ENCODE data around the gene PUM1.
"Not testable (repeated sequence)": the region's sequence is repeated elsewhere in the genome, so short reads cannot be mapped to it uniquely, and the experiment has no call there.

PUM1 gene

GRCh38 chr1:31054349-31054748 lies 11.2 kb downstream of the PUM1 start:
- no peak for TF ChIP-seq CTCF (IDR thresholded peaks at IDR 0.05; ENCODE audit: control extremely low read depth, extremely low read depth, low read depth, missing control alignments)
- CTCF ChIA-PET: no interaction called here
- POLR2A ChIA-PET: interaction anchor here (0.6 to 1.1 kb wide), 4 partner anchors 13 to 1048 kb away, joined by 5 to 8 read pairs (median 7); no protein-coding TSS in a partner anchor
- no peak for DNase-seq (ENCODE audit: extremely low spot score)

DNA sequence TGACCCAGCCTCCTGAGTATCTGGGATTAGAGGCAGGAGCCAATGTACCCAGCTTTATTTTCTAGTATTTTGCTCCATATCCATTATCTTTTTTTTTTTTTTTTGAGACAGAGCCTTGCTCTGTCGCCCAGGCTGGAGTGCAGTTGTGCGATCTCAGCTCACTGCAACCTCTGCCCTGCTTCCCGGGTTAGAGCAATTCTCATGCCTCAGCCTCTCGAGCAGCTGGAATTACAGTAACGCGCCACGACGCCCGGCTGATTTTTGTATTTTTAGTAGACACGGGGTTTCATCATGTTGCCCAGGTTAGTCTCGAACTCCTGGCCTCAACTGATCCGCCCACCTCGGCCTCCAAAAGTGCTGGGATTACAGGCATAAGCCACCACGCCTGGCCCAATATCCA lies 12.9 kb downstream of the PUM1 start:
- CTCF ChIA-PET; DNase-seq (ENCODE audit: extremely low spot score): not testable (repeated sequence)
- POLR2A ChIA-PET: interaction anchor here (0.7 kb wide), 1 partner anchor 275 kb away, joined by 6 read pairs; no protein-coding TSS in a partner anchor

DNA sequence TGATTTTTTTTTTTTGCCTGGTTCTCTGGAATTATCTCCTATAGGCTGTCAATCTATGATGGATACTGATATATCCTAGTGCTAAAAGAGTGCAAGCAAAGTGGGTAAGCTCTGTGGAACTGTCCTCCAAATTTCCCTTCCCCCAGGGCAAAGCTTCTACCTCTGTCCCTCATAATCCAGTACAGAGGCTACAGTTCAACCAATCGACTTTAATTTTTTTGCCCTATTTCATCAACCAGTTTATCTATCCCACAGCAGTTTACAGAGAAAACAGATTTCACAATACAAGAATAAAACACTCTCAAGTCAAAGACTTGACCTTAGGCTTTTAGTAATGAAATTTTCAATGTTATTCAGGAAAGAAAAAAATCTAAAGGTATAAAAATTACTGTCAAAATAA lies 13.9 kb downstream of the PUM1 start:
- POLR2A ChIA-PET: interaction anchor here (0.7 kb wide), 1 partner anchor 20 kb away, joined by 6 read pairs; no protein-coding TSS in a partner anchor
- no peak for DNase-seq (ENCODE audit: extremely low spot score)
- TF ChIP-seq CTCF (IDR thresholded peaks at IDR 0.05; ENCODE audit: control extremely low read depth, extremely low read depth, low read depth, missing control alignments): no peak
- CTCF ChIA-PET: no interaction called here

- POLR2A ChIA-PET; DNase-seq (ENCODE audit: extremely low spot score); CTCF ChIA-PET: not testable (repeated sequence)
These were observed 18.0 kb downstream of the PUM1 start for GRCh38 chr1:31047507-31047906.

DNA sequence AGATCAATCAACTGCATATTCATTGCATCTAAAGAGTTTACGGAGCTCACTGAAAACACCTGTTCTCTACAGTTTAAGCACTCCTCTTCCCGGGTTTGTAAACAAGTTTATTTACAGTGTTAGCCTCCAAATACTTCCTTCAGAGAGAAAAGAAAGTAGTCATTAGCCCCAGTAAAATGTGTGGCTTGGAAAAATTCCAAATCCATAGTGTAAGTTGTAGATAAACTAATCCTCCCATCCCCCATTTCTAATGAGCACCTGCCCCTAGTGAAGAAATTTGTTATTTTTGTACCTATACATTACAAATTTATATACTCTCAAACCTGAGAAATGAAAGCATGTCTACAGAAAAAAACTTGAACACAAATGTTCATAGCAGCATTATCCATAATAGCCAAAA lies 21.9 kb downstream of the PUM1 start:
- DNase-seq (ENCODE audit: extremely low spot score): no peak
- ChIA-PET CTCF (no interaction called here), POLR2A (no interaction called here)
- TF ChIP-seq CTCF (IDR thresholded peaks at IDR 0.05; ENCODE audit: control extremely low read depth, extremely low read depth, low read depth, missing control alignments): no peak

DNA sequence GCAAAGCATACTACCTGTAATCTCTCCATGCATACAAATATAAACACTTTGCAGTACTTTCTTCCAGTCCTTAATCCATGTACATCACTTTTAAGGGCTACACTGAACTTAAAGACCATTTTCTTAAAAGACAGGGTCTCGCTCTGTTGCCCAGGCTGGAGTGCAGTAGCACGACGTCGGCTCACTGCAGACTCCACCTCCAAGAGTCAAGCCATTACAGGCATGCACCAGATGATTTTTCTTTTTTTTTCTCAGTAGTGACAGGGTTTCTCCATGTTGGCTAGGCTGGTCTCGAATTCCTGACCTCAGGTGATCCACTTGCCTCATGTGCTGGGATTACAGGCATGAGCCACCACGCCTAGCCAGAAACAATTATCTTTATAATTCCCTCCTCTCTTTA lies 22.9 kb downstream of the PUM1 start:
- CTCF ChIA-PET: no interaction called here
- TF ChIP-seq CTCF (IDR thresholded peaks at IDR 0.05; ENCODE audit: control extremely low read depth, extremely low read depth, low read depth, missing control alignments): no peak
- DNase-seq (ENCODE audit: extremely low spot score): no peak
- POLR2A ChIA-PET: no interaction called here

- DNase-seq (ENCODE audit: extremely low spot score): no peak
- ChIA-PET CTCF (interaction anchor here (1.0 to 2.2 kb wide), 4 partner anchors 10 to 20 kb away, joined by 3 to 6 read pairs (median 4); no protein-coding TSS in a partner anchor), POLR2A (interaction anchor here (0.6 kb wide), 1 partner anchor 13 kb away, joined by 8 read pairs; no protein-coding TSS in a partner anchor)
- TF ChIP-seq CTCF (IDR thresholded peaks at IDR 0.05; ENCODE audit: control extremely low read depth, extremely low read depth, low read depth, missing control alignments): no peak
These were observed 24.0 kb downstream of the PUM1 start for GRCh38 chr1:31041529-31041928.

DNA sequence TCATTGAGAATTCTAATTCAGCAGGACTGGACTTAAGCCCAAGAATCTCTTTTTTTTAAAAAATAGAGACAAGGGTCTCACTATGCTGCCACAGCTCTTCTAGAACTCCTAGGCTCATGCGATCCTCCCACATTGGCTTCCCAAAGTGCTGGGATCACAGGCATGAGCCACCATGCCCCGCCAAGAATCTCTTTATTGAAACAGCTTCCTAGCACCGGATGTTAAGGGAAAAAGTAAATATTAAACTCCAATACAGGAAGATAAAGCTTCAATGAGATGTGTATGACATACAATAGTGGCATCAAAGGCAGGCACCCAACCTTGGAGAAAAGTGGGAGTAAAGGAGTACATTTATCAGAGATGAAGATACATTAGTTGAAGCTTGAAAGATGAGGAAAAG lies 25.5 kb downstream of the PUM1 start:
- ChIA-PET CTCF (interaction anchor here (1.0 to 2.2 kb wide), 5 partner anchors 10 to 238 kb away, joined by 3 to 6 read pairs (median 5); no protein-coding TSS in a partner anchor), POLR2A (interaction anchor here (1.1 kb wide), 1 partner anchor 14 kb away, joined by 5 read pairs; no protein-coding TSS in a partner anchor)
- no peak for DNase-seq (ENCODE audit: extremely low spot score)
- TF ChIP-seq CTCF (IDR thresholded peaks at IDR 0.05; ENCODE audit: control extremely low read depth, extremely low read depth, low read depth, missing control alignments): no peak

- CTCF ChIA-PET: interaction anchor here (1.7 kb wide), 1 partner anchor 237 kb away, joined by 5 read pairs; no protein-coding TSS in a partner anchor
- POLR2A ChIA-PET: not testable (repeated sequence)
These were observed 26.6 kb downstream of the PUM1 start for GRCh38 chr1:31038935-31039334.

More at GRCh38 chr1:31038935-31039334, 26.6 kb downstream of the PUM1 start:
- not testable (repeated sequence) for DNase-seq (ENCODE audit: extremely low spot score)
